DND-41 (cell line): Measurements from ENCODE around the gene WDTC1.

Source experiments
- ATAC-seq: fragments of 200-7000 bp; cut with Tn5 transposase; 3 replicates; pipeline ENCODE4 v1.9.1; 2021; ENCODE audit warnings: low read depth; ENCODE audit not compliant: insufficient read depth
- DNase-seq: peaks from one replicate; pipeline ENCODE4 v3.0.0-alpha.2; 2020
- H2AFZ ChIP-seq: 2 replicates; pipeline ENCODE4 v1.6.0; 2012; ENCODE audit warnings: low read depth, low read length
- H3K27ac ChIP-seq: 2 replicates; pipeline ENCODE4 v1.5.1; 2012; ENCODE audit warnings: low read length, inconsistent platforms
- H3K27me3 ChIP-seq: fragments of 200-600 bp; sonication (generic); 2 replicates; pipeline ENCODE4 v1.6.0; 2012; ENCODE audit warnings: low read length, mild to moderate bottlenecking, inconsistent platforms; ENCODE audit not compliant: insufficient read depth, poor library complexity
- H3K36me3 ChIP-seq: 2 replicates; pipeline ENCODE4 v1.5.1; 2012; ENCODE audit warnings: low read length, inconsistent platforms; ENCODE audit not compliant: insufficient read depth
- H3K4me1 ChIP-seq: 2 replicates; pipeline ENCODE4 v1.5.1; 2012; ENCODE audit warnings: mild to moderate bottlenecking, low read length; ENCODE audit not compliant: insufficient read depth
- H3K4me2 ChIP-seq: 2 replicates; pipeline ENCODE4 v1.6.0; 2012; ENCODE audit warnings: mild to moderate bottlenecking, moderate library complexity, low read length, inconsistent platforms; ENCODE audit not compliant: insufficient read depth
- H3K4me3 ChIP-seq, 2 experiments: fragments of 200-600 bp in 1 of 2; shearing (Covaris generic) in 1 of 2; 2 replicates each; pipeline ENCODE4 v1.5.1; 2012 to 2016; ENCODE audit warnings: inconsistent platforms in 2 of 2, low read length in 2 of 2, mild to moderate bottlenecking in 2 of 2, low read depth in 1 of 2, moderate library complexity in 1 of 2
- H3K79me2 ChIP-seq: 2 replicates; pipeline ENCODE4 v1.6.0; 2012; ENCODE audit warnings: low read length, inconsistent platforms; ENCODE audit not compliant: insufficient read depth
- H3K9ac ChIP-seq: 2 replicates; pipeline ENCODE4 v1.6.0; 2012; ENCODE audit warnings: low read depth, mild to moderate bottlenecking, inconsistent platforms, low read length, moderate library complexity
- H3K9me3 ChIP-seq: 2 replicates; pipeline ENCODE4 v1.5.1; 2012; ENCODE audit warnings: low read length, moderate library complexity, mild to moderate bottlenecking, inconsistent platforms; ENCODE audit not compliant: insufficient read depth, severe bottlenecking
- H4K20me1 ChIP-seq: 2 replicates; pipeline ENCODE4 v1.6.0; 2012; ENCODE audit warnings: low read length; ENCODE audit not compliant: insufficient read depth
- EZH2 ChIP-seq: IDR thresholded peaks from 3 replicates; pipeline ENCODE4 v1.6.1; 2012; ENCODE audit warnings: borderline replicate concordance, low read depth, mild to moderate bottlenecking, moderate library complexity, low read length, inconsistent platforms; ENCODE audit not compliant: severe bottlenecking
- TF ChIP-seq, protein P1 (sequence below): IDR thresholded peaks from 2 replicates; pipeline ENCODE4 v1.5.1; 2012; ENCODE audit warnings: borderline replicate concordance, low read length, moderate library complexity, mild to moderate bottlenecking; ENCODE audit not compliant: poor library complexity, severe bottlenecking; ENCODE audit errors: extremely low read depth

Gene WDTC1

DNA sequence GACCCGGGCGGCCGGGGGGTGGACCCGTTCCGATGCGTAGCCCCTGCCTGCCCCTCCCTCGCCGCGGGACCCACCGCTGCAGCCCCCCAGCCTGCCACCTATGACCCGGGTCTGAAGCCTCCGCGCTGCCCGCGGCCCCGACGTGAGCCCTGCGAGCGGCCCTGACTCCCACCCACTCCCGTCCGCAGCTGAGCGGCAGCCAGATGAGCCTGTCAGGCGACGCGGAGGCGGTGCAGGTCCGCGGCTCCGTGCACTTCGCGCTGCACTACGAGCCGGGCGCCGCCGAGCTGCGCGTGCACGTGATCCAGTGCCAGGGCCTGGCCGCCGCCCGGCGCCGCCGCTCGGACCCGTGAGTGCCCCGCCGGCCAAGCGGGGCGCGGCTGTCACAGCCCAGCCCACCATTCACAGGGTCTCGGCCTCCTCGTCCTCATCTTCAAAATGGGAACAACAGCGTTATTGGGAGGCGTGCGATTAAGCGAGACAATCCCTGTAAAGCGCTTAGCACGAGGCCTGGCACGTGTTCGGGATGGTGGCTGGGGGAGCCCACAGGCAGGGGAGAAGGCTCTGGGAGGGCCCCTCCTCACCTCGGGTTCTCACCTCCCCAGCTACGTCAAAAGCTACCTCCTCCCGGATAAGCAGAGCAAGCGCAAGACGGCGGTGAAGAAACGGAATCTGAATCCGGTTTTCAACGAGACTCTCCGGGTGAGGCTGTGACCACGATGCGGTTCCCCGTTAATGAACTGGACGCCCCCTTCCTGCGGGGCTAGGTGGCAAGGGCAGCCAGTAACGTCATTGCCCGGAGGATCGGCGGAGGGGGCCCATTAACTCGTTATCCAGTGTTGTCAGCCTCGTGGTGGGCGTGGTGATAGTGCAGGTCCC, 115.6 kb downstream of the WDTC1 start:
- Histone ChIP-seq H3K27ac (no peak overlapping the region), H3K4me3 (no peak overlapping the region), H3K4me2 (no peak overlapping the region), H3K9me3 (no peaks in the 10 kb centered on the region), H3K9ac (no peak overlapping the region), H4K20me1 (no peaks in the 10 kb centered on the region), H3K36me3 (no peaks in the 10 kb centered on the region), H3K4me1 (no peaks in the 10 kb centered on the region), H3K27me3 (no peaks in the 10 kb centered on the region), H3K79me2 (no peaks in the 10 kb centered on the region), H2AFZ (no peak overlapping the region)
- DNase-seq (no peak), ATAC-seq (no peak)
- TF ChIP-seq EZH2 = no peak
- TF ChIP-seq, protein P1, sequence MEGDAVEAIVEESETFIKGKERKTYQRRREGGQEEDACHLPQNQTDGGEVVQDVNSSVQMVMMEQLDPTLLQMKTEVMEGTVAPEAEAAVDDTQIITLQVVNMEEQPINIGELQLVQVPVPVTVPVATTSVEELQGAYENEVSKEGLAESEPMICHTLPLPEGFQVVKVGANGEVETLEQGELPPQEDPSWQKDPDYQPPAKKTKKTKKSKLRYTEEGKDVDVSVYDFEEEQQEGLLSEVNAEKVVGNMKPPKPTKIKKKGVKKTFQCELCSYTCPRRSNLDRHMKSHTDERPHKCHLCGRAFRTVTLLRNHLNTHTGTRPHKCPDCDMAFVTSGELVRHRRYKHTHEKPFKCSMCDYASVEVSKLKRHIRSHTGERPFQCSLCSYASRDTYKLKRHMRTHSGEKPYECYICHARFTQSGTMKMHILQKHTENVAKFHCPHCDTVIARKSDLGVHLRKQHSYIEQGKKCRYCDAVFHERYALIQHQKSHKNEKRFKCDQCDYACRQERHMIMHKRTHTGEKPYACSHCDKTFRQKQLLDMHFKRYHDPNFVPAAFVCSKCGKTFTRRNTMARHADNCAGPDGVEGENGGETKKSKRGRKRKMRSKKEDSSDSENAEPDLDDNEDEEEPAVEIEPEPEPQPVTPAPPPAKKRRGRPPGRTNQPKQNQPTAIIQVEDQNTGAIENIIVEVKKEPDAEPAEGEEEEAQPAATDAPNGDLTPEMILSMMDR = no peak

- no peak overlapping the region for H3K27ac ChIP-seq
- no peaks in the 10 kb centered on the region for H3K79me2 ChIP-seq
- ATAC-seq = no peak
- no peaks in the 10 kb centered on the region for H3K4me1 ChIP-seq
- H3K9ac ChIP-seq = no peak overlapping the region
- TF ChIP-seq, protein P1 = no peak
- H4K20me1 ChIP-seq = no peaks in the 10 kb centered on the region
- H3K9me3 ChIP-seq = no peaks in the 10 kb centered on the region
- no peaks in the 10 kb centered on the region for H3K27me3 ChIP-seq
- H3K36me3 ChIP-seq = no peaks in the 10 kb centered on the region
- no peak overlapping the region for H3K4me2 ChIP-seq
- H3K4me3 ChIP-seq = no peak overlapping the region
- DNase-seq = no peak
- no peak overlapping the region for H2AFZ ChIP-seq
Measured at GRCh38 chr1:27350663-27351540, 116.5 kb downstream of the WDTC1 start.

DNA sequence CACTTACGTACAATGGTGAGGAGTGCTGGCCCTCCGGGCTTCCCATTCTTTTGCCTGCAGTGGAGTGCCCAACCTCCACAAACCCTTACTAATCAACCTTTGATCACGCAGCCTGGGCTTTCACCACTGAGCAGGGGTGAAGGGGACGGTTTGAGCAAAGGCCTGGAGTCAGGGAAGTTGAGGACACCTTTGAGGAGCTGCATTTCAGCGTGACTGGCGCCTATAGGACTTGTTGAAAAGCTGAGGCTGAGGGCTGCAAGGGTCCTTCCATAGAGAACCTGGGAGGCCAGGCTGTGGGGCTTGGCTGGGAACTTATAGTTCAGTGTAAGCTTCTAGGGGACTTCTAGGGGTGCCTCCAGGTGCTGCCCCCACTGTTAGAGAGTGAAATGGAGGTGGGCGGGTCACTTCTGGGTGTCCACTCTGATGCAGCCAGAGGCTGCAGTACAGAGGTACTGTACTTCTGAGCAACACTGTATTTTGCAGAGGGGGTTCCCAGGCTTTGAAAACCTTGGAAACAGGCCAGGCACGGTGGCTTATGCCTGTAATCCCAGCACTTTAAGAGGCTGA, 117.2 kb downstream of the WDTC1 start:
- H3K4me1 ChIP-seq = no peaks in the 10 kb centered on the region
- H3K36me3 ChIP-seq = no peaks in the 10 kb centered on the region
- no peak for DNase-seq
- H3K4me3 ChIP-seq = no peak overlapping the region
- no peaks in the 10 kb centered on the region for H3K27me3 ChIP-seq
- no peak for TF ChIP-seq EZH2
- TF ChIP-seq, protein P1 = no peak
- no peaks in the 10 kb centered on the region for H4K20me1 ChIP-seq
- H3K4me2 ChIP-seq = no peak overlapping the region
- H2AFZ ChIP-seq = no peak overlapping the region
- no peaks in the 10 kb centered on the region for H3K79me2 ChIP-seq
- no peak for ATAC-seq
- H3K9ac ChIP-seq = no peak overlapping the region
- no peak overlapping the region for H3K27ac ChIP-seq
- no peaks in the 10 kb centered on the region for H3K9me3 ChIP-seq
